Measurements from ENCODE around the gene CNTN4. TPM values are rescaled to one million over a fixed set of nuclear protein-coding genes. Genes with fewer than 3 reads are reported as not detected.

The CNTN4 gene
- total RNA-seq, 1 experiment from 2014 or later: not detected

DNA sequence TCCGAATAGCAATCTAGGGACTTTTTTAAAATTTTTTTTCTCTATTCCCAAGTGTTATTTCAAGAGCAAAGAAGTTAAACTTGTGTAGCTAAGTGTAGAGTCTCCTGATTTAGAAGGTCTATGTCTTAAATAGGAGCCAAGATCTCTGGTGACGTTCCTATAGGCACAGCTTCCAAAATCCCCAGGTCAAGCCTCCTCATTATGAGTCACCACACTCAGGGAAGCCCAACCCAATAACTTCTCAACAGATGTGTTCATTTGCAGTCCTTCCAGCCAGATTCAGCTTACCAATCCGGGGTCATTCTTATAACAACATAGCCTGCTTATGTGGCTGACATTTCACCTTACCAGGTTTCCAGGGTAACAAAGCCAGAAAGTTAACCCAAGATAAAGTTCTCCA is 741.2 kb downstream of the CNTN4 start:
- H3K9me3 Mint-ChIP-seq: peaks cover 75% of the 10 kb centered on the region
- peaks cover 53% of the 10 kb centered on the region for H3K36me3 Mint-ChIP-seq
- CTCF ChIA-PET: no interaction called here
- POLR2A ChIA-PET: no interaction called here
- DNase-seq (ENCODE audit: low spot score) (no peak), ATAC-seq (no peak)
- H3K4me3 Mint-ChIP-seq: no peak overlapping the region
- H3K4me1 Mint-ChIP-seq: no peaks in the 10 kb centered on the region
- peaks cover 7% of the 10 kb centered on the region for H3K27me3 Mint-ChIP-seq (ENCODE audit: low read depth)
- no peak overlapping the region for H3K27ac Mint-ChIP-seq
- TF ChIP-seq ZNF416 (CRISPR knock-in tag; IDR thresholded peaks at IDR 0.05) (no peak), OVOL2 (CRISPR knock-in tag; IDR thresholded peaks at IDR 0.05; ENCODE audit: borderline replicate concordance) (no peak), PRRX2 (CRISPR knock-in tag; IDR thresholded peaks at IDR 0.05) (no peak), NR3C1 (CRISPR knock-in tag; conservative IDR thresholded peaks at IDR 0.05; ENCODE audit: low read depth) (no peak), NFYB (CRISPR knock-in tag; conservative IDR thresholded peaks at IDR 0.05; ENCODE audit: low read depth) (no peak), ZMAT4 (CRISPR knock-in tag; IDR thresholded peaks at IDR 0.05) (no peak), SMAD4 (CRISPR knock-in tag; IDR thresholded peaks at IDR 0.05) (no peak), FOXJ3 (CRISPR knock-in tag; IDR thresholded peaks at IDR 0.05; ENCODE audit: borderline replicate concordance) (no peak), GABPB1 (CRISPR knock-in tag; IDR thresholded peaks at IDR 0.05) (no peak), TP53 (CRISPR knock-in tag; IDR thresholded peaks at IDR 0.05) (no peak), IRF2 (CRISPR knock-in tag; IDR thresholded peaks at IDR 0.05; ENCODE audit: borderline replicate concordance, low read depth) (no peak), ZNF263 (CRISPR knock-in tag; IDR thresholded peaks at IDR 0.05; ENCODE audit: low read depth) (no peak)
- TF ChIP-seq, protein P1, sequence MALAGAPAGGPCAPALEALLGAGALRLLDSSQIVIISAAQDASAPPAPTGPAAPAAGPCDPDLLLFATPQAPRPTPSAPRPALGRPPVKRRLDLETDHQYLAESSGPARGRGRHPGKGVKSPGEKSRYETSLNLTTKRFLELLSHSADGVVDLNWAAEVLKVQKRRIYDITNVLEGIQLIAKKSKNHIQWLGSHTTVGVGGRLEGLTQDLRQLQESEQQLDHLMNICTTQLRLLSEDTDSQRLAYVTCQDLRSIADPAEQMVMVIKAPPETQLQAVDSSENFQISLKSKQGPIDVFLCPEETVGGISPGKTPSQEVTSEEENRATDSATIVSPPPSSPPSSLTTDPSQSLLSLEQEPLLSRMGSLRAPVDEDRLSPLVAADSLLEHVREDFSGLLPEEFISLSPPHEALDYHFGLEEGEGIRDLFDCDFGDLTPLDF (CRISPR knock-in tag; IDR thresholded peaks at IDR 0.05): no peak
- TF ChIP-seq, protein P2, sequence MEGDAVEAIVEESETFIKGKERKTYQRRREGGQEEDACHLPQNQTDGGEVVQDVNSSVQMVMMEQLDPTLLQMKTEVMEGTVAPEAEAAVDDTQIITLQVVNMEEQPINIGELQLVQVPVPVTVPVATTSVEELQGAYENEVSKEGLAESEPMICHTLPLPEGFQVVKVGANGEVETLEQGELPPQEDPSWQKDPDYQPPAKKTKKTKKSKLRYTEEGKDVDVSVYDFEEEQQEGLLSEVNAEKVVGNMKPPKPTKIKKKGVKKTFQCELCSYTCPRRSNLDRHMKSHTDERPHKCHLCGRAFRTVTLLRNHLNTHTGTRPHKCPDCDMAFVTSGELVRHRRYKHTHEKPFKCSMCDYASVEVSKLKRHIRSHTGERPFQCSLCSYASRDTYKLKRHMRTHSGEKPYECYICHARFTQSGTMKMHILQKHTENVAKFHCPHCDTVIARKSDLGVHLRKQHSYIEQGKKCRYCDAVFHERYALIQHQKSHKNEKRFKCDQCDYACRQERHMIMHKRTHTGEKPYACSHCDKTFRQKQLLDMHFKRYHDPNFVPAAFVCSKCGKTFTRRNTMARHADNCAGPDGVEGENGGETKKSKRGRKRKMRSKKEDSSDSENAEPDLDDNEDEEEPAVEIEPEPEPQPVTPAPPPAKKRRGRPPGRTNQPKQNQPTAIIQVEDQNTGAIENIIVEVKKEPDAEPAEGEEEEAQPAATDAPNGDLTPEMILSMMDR (IDR thresholded peaks at IDR 0.05): no peak
- TF ChIP-seq, protein P3, sequence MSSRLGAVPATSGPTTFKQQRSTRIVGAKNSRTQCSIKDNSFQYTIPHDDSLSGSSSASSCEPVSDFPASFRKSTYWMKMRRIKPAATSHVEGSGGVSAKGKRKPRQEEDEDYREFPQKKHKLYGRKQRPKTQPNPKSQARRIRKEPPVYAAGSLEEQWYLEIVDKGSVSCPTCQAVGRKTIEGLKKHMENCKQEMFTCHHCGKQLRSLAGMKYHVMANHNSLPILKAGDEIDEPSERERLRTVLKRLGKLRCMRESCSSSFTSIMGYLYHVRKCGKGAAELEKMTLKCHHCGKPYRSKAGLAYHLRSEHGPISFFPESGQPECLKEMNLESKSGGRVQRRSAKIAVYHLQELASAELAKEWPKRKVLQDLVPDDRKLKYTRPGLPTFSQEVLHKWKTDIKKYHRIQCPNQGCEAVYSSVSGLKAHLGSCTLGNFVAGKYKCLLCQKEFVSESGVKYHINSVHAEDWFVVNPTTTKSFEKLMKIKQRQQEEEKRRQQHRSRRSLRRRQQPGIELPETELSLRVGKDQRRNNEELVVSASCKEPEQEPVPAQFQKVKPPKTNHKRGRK (CRISPR knock-in tag; IDR thresholded peaks at IDR 0.05; ENCODE audit: borderline replicate concordance): no peak

DNA sequence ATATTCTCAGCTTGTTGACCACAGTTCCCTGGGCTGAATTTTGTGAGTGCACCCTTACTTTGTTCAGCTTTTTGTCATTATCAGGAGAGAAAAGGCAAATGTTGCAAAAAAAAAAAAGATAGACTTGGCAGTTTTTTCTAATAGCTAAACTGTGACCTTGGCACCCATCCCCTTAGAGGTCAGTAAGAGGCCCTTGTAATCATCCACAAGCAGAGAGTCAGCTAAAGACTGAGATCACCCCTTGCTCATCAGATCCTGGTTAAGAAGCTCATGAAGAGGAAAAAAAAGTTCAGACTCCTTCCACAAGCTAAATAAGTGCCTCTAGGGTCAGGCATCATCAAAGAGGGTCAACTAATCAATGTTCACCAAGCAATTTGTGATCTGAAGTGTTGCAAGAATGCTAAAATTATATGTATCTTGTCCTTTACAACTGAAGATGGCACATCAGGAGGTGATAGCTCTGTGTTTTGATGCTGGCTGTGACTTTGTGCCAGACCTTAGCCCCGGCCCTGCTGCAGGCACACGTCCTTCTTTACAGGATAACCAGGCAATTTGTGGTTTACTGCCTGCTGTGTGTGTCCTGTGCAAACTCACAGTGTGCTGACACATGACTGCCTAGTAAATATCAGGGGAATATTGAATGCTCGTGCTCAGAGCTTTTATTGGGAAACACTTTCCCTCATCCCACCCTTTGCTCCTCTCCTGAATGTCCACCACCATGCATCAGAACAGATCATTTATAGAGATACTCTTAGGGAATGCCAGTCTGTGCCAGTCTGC is 748.6 kb downstream of the CNTN4 start:
- POLR2A ChIA-PET: no interaction called here
- TF ChIP-seq FOXP1 (CRISPR knock-in tag; IDR thresholded peaks at IDR 0.05; ENCODE audit: borderline replicate concordance): no peak
- no peak for TF ChIP-seq ZNF232 (CRISPR knock-in tag; IDR thresholded peaks at IDR 0.05)
- TF ChIP-seq ZNF416 (CRISPR knock-in tag; IDR thresholded peaks at IDR 0.05): no peak
- Mint-ChIP-seq H3K27me3 (ENCODE audit: low read depth) (peaks cover 13% of the 10 kb centered on the region), H3K4me3 (no peak overlapping the region), H3K4me1 (no peaks in the 10 kb centered on the region), H3K36me3 (peaks cover 76% of the 10 kb centered on the region), H3K27ac (no peak overlapping the region), H3K9me3 (peaks cover 89% of the 10 kb centered on the region)
- CTCF ChIA-PET: interaction anchor here (0.7 kb wide), 1 partner anchor 241 kb away, joined by 3 read pairs; no protein-coding TSS in a partner anchor
- DNase-seq (ENCODE audit: low spot score) (no peak), ATAC-seq (no peak)

DNA sequence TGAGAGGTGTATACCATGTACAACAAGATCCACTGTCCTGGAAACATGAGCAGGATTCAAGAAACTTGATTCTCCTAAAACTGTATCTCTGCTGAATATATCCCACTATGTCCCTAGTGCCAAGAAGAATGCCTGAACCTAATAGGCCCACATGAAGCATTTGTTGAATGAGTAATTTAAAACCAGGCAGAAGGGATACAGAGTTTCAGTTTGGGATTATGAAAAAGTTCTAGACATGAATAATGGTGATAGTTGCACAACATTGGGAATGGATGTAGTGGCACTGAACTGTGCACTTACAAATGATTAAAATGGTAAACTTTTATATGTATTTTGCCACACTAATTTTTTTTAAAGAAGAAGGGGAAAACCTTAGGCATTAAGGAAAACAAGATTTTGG is 750.4 kb downstream of the CNTN4 start:
- POLR2A ChIA-PET: no interaction called here
- peaks cover 8% of the 10 kb centered on the region; the same call in 1 of the 2 replicates for H3K27me3 Mint-ChIP-seq (ENCODE audit: low read depth)
- peaks cover 70% of the 10 kb centered on the region for H3K36me3 Mint-ChIP-seq
- H3K4me3 Mint-ChIP-seq: no peak overlapping the region
- peaks cover 85% of the 10 kb centered on the region for H3K9me3 Mint-ChIP-seq
- CTCF ChIA-PET: no interaction called here
- no peaks in the 10 kb centered on the region for H3K4me1 Mint-ChIP-seq
- no peak overlapping the region for H3K27ac Mint-ChIP-seq
- ATAC-seq (no peak), DNase-seq (ENCODE audit: low spot score) (no peak)
- TF ChIP-seq PRRX2 (CRISPR knock-in tag; IDR thresholded peaks at IDR 0.05) (no peak), HMGA2 (CRISPR knock-in tag; IDR thresholded peaks at IDR 0.05) (no peak), ZNF416 (CRISPR knock-in tag; IDR thresholded peaks at IDR 0.05) (no peak)
- TF ChIP-seq, protein P4, sequence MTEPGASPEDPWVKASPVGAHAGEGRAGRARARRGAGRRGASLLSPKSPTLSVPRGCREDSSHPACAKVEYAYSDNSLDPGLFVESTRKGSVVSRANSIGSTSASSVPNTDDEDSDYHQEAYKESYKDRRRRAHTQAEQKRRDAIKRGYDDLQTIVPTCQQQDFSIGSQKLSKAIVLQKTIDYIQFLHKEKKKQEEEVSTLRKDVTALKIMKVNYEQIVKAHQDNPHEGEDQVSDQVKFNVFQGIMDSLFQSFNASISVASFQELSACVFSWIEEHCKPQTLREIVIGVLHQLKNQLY (CRISPR knock-in tag; IDR thresholded peaks at IDR 0.05): no peak
- TF ChIP-seq, protein P5, sequence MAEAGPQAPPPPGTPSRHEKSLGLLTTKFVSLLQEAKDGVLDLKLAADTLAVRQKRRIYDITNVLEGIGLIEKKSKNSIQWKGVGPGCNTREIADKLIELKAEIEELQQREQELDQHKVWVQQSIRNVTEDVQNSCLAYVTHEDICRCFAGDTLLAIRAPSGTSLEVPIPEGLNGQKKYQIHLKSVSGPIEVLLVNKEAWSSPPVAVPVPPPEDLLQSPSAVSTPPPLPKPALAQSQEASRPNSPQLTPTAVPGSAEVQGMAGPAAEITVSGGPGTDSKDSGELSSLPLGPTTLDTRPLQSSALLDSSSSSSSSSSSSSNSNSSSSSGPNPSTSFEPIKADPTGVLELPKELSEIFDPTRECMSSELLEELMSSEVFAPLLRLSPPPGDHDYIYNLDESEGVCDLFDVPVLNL (CRISPR knock-in tag; IDR thresholded peaks at IDR 0.05; ENCODE audit: borderline replicate concordance, low read depth): no peak
- TF ChIP-seq, protein P6, sequence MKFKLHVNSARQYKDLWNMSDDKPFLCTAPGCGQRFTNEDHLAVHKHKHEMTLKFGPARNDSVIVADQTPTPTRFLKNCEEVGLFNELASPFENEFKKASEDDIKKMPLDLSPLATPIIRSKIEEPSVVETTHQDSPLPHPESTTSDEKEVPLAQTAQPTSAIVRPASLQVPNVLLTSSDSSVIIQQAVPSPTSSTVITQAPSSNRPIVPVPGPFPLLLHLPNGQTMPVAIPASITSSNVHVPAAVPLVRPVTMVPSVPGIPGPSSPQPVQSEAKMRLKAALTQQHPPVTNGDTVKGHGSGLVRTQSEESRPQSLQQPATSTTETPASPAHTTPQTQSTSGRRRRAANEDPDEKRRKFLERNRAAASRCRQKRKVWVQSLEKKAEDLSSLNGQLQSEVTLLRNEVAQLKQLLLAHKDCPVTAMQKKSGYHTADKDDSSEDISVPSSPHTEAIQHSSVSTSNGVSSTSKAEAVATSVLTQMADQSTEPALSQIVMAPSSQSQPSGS (CRISPR knock-in tag; IDR thresholded peaks at IDR 0.05; ENCODE audit: borderline replicate concordance, low read depth): no peak
